Keratinocyte (primary cell): Measurements from ENCODE around the gene SRM. TPM values are rescaled to one million over a fixed set of nuclear protein-coding genes. Genes with fewer than 3 reads are reported as not detected.
A peak's percentile ranks its signal among the peaks of the same experiment; 100 is the strongest.

Source experiments
- DNase-seq: peaks from one replicate; pipeline ENCODE4 v3.0.0-alpha.2; 2011; ENCODE audit warnings: low read depth, missing footprints, low spot score
- FAIRE-seq: peaks from 2 replicates; lab custom pipeline; 2011; peaks lifted over from hg19 to GRCh38; lab: Jason Lieb, UNC
- H2AFZ ChIP-seq: 2 replicates; pipeline ENCODE4 v1.6.0; 2012; ENCODE audit warnings: low read length, control low read depth, inconsistent platforms; ENCODE audit not compliant: control insufficient read depth
- H3K27ac ChIP-seq: 2 replicates; pipeline ENCODE4 v1.5.1; 2011; ENCODE audit warnings: low read length; ENCODE audit not compliant: control insufficient read depth, insufficient read depth
- H3K27me3 ChIP-seq: 3 replicates; pipeline ENCODE4 v1.6.0; 2011; ENCODE audit warnings: low read length; ENCODE audit not compliant: control insufficient read depth, insufficient read depth; ENCODE audit errors: extremely low read depth
- H3K36me3 ChIP-seq, 2 experiments: 2 replicates in 1 of 2; 3 replicates in 1 of 2; pipeline ENCODE4 v1.5.1; 2011; ENCODE audit warnings: low read length in 2 of 2, mild to moderate bottlenecking in 1 of 2; ENCODE audit not compliant: control insufficient read depth in 2 of 2, insufficient read depth in 2 of 2; ENCODE audit errors: extremely low read depth in 1 of 2
- H3K4me1 ChIP-seq: 3 replicates; pipeline ENCODE4 v1.5.1; 2011; ENCODE audit warnings: low read length; ENCODE audit not compliant: control insufficient read depth, insufficient read depth; ENCODE audit errors: extremely low read depth
- H3K4me2 ChIP-seq: 3 replicates; pipeline ENCODE4 v1.6.0; 2011; ENCODE audit warnings: low read depth, low read length; ENCODE audit not compliant: control insufficient read depth, insufficient read depth; ENCODE audit errors: extremely low read depth
- H3K4me3 ChIP-seq, 3 experiments: fragments of 200-600 bp in 1 of 3; sonication (generic) in 1 of 3; 2 replicates in 2 of 3; 3 replicates in 1 of 3; pipeline ENCODE4 v1.5.1; 2011 to 2016; ENCODE audit warnings: low read length in 3 of 3, mild to moderate bottlenecking in 3 of 3, control low read depth in 2 of 3, inconsistent platforms in 1 of 3, low read depth in 1 of 3, mixed read lengths in 1 of 3, mixed run types in 1 of 3, moderate library complexity in 1 of 3; ENCODE audit not compliant: control insufficient read depth in 2 of 3, insufficient read depth in 2 of 3; ENCODE audit errors: extremely low read depth in 1 of 3
- H3K79me2 ChIP-seq: 2 replicates; pipeline ENCODE4 v1.6.0; 2012; ENCODE audit warnings: low read length; ENCODE audit not compliant: control insufficient read depth, insufficient read depth
- H3K9ac ChIP-seq: 3 replicates; pipeline ENCODE4 v1.6.0; 2011; ENCODE audit warnings: low read length; ENCODE audit not compliant: control insufficient read depth, insufficient read depth; ENCODE audit errors: extremely low read depth
- H3K9me1 ChIP-seq: 3 replicates; pipeline ENCODE4 v1.6.0; 2011; ENCODE audit warnings: low read length; ENCODE audit not compliant: control insufficient read depth, insufficient read depth; ENCODE audit errors: extremely low read depth
- H3K9me3 ChIP-seq: 2 replicates; pipeline ENCODE4 v1.5.1; 2012; ENCODE audit warnings: low read depth, low read length; ENCODE audit not compliant: control insufficient read depth
- H4K20me1 ChIP-seq: 3 replicates; pipeline ENCODE4 v1.6.0; 2011; ENCODE audit warnings: low read length; ENCODE audit not compliant: control insufficient read depth, insufficient read depth; ENCODE audit errors: extremely low read depth
- EZH2 ChIP-seq: IDR thresholded peaks from one replicate; pipeline ENCODE4 v1.6.1; 2012; ENCODE audit warnings: inconsistent platforms, mild to moderate bottlenecking, low read length, moderate library complexity
- dilution Hi-C: fragments of 300-500 bp; cut with MboI; formaldehyde crosslinking; loops from one replicate; pipeline ENCODE4 v1.7.0; 2020; ENCODE audit warnings: low sequenced_read_pairs; ENCODE audit not compliant: extremely low pct_ligation_motif_present
- polyA plus RNA-seq, 5 experiments: library from polyadenylated mRNA; depleted of rRNA in 3 of 5; stranded (reverse) in 3 of 5; stranded (forward) in 1 of 5; unstranded in 1 of 5; fragments of >200 nt; gene quantifications; 1 replicate in 1 of 5; 2 replicates in 3 of 5; 3 replicates in 1 of 5; pipeline versions ENCODE4 v1.2.1 to v1.2.3, GENCODE V29; 2011 to 2012; ENCODE audit warnings: missing spikeins in 2 of 5, low read depth in 1 of 5, low replicate concordance in 1 of 5
- TF ChIP-seq, protein P1 (sequence below), 3 experiments: IDR thresholded peaks in 1 of 3; conservative IDR thresholded peaks in 1 of 3; optimal IDR thresholded peaks in 1 of 3; 2 replicates in 2 of 3; 3 replicates in 1 of 3; pipeline versions ENCODE3 to v1.5.1; 2011; ENCODE audit warnings: low read length in 3 of 3, mild to moderate bottlenecking in 3 of 3, moderate library complexity in 2 of 3, control low read depth in 1 of 3, inconsistent platforms in 1 of 3; ENCODE audit not compliant: insufficient read depth in 2 of 3; ENCODE audit errors: extremely low read depth in 1 of 3

SRM gene
- polyA plus RNA-seq, 1 donor (not counting 4 experiments of a cell fraction or from before 2014, with no cell fraction given), result 32.8 TPM

- peaks cover 11% of the 10 kb centered on the region for H3K79me2 ChIP-seq
- dilution Hi-C loops, result no loop called here
- peaks cover 7% of the 10 kb centered on the region for H4K20me1 ChIP-seq
- H3K4me1 ChIP-seq, result peaks cover 16% of the 10 kb centered on the region
- no peak for TF ChIP-seq EZH2
- TF ChIP-seq, protein P1, sequence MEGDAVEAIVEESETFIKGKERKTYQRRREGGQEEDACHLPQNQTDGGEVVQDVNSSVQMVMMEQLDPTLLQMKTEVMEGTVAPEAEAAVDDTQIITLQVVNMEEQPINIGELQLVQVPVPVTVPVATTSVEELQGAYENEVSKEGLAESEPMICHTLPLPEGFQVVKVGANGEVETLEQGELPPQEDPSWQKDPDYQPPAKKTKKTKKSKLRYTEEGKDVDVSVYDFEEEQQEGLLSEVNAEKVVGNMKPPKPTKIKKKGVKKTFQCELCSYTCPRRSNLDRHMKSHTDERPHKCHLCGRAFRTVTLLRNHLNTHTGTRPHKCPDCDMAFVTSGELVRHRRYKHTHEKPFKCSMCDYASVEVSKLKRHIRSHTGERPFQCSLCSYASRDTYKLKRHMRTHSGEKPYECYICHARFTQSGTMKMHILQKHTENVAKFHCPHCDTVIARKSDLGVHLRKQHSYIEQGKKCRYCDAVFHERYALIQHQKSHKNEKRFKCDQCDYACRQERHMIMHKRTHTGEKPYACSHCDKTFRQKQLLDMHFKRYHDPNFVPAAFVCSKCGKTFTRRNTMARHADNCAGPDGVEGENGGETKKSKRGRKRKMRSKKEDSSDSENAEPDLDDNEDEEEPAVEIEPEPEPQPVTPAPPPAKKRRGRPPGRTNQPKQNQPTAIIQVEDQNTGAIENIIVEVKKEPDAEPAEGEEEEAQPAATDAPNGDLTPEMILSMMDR (optimal IDR thresholded peaks at IDR 0.05 in 1 of 3, IDR thresholded peaks at IDR 0.05 in 1 of 3, conservative IDR thresholded peaks at IDR 0.05 in 1 of 3; ENCODE audit: extremely low read depth in 1 of 3, insufficient read depth in 2 of 3, low read length in 3 of 3), result no peak
- no peaks in the 10 kb centered on the region for H3K9me3 ChIP-seq
- H3K4me3 ChIP-seq, result no peak overlapping the region
- DNase-seq (no peak), FAIRE-seq (no peak)
- H3K27me3 ChIP-seq, result no peaks in the 10 kb centered on the region
- H3K9me1 ChIP-seq, result peaks cover 3% of the 10 kb centered on the region
- no peak overlapping the region for H2AFZ ChIP-seq
- no peak overlapping the region for H3K4me2 ChIP-seq
- H3K27ac ChIP-seq, result no peak overlapping the region
- H3K36me3 ChIP-seq, result peaks cover 11 to 36% of the 10 kb centered on the region in 2 experiments
- no peak overlapping the region for H3K9ac ChIP-seq
These were observed 32.9 kb downstream of the SRM start for GRCh38 chr1:11026903-11027302.

DNA sequence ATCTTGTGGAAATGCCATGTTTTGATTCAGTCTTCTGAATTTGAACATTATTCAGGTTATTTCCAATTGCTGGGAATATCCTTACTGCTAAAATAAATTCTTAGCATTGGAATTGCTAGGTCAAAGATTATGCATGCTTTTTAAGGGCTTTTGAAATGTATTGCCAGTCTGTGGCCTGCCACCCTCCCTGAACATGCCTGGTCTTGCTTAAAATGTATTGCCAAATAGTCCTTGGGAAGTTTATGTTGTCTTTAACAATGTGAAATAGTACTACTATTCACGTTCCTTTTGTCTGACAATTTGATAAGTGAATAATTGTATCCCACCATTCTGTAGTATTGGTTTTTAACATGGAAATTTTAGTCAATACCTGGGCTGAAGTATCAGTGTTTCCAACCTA, 33.8 kb downstream of the SRM start:
- H3K27me3 ChIP-seq, result no peaks in the 10 kb centered on the region
- H3K4me3 ChIP-seq, result no peak overlapping the region
- FAIRE-seq (peak; percentile 46), DNase-seq (no peak)
- H3K4me1 ChIP-seq, result peaks cover 16% of the 10 kb centered on the region
- H3K27ac ChIP-seq, result no peak overlapping the region
- dilution Hi-C loops, result no loop called here
- no peak overlapping the region for H3K9ac ChIP-seq
- peaks cover 3% of the 10 kb centered on the region for H3K9me1 ChIP-seq
- H3K79me2 ChIP-seq, result peaks cover 15% of the 10 kb centered on the region
- H2AFZ ChIP-seq, result no peak overlapping the region
- H4K20me1 ChIP-seq, result peaks cover 7% of the 10 kb centered on the region
- TF ChIP-seq EZH2, result no peak
- TF ChIP-seq, protein P1 (optimal IDR thresholded peaks at IDR 0.05 in 1 of 3, IDR thresholded peaks at IDR 0.05 in 1 of 3, conservative IDR thresholded peaks at IDR 0.05 in 1 of 3; ENCODE audit: extremely low read depth in 1 of 3, insufficient read depth in 2 of 3, low read length in 3 of 3), result no peak
- no peaks in the 10 kb centered on the region for H3K9me3 ChIP-seq
- H3K36me3 ChIP-seq, result peaks cover 18 to 43% of the 10 kb centered on the region in 2 experiments
- no peak overlapping the region for H3K4me2 ChIP-seq
